Thoracic aorta (tissue), 2 donors: ENCODE results near the gene POLA1. TPM values are rescaled to one million over a fixed set of nuclear protein-coding genes. Genes with fewer than 3 reads are reported as not detected.

ENCODE experiments used
- ATAC-seq: fragments of 150-250 bp; one replicate; pipeline ENCODE4 v1.8.0; 2017; ENCODE audit warnings: low read depth; ENCODE audit not compliant: insufficient number of reproducible peaks, low FRiP score
- DNase-seq: peaks from one replicate; pipeline ENCODE4 v3.0.0-alpha.2; 2020; ENCODE audit warnings: low spot score
- H3K27ac ChIP-seq, 2 donors: fragments of 200-600 bp; sonication (generic); 1 replicate in 1 of 2; 2 replicates in 1 of 2; pipeline ENCODE4 v1.5.1; 2016; ENCODE audit warnings: mild to moderate bottlenecking in 2 of 2, moderate library complexity in 2 of 2
- H3K27me3 ChIP-seq: fragments of 200-600 bp; sonication (generic); replicated peaks from 2 replicates; pipeline ENCODE4 v1.6.0; 2016; ENCODE audit warnings: mild to moderate bottlenecking; ENCODE audit not compliant: insufficient read depth
- H3K36me3 ChIP-seq: fragments of 200-600 bp; sonication (generic); one replicate; pipeline ENCODE4 v1.5.1; 2016
- H3K4me1 ChIP-seq, 2 donors: fragments of 200-600 bp; sonication (generic); 1 replicate in 1 of 2; 2 replicates in 1 of 2; pipeline versions ENCODE4 v1.5.1 to v1.6.0; 2016; ENCODE audit warnings: low read depth in 2 of 2, mild to moderate bottlenecking in 1 of 2; ENCODE audit not compliant: control insufficient read depth in 1 of 2
- H3K4me3 ChIP-seq: fragments of 200-600 bp; sonication (generic); 2 replicates; pipeline ENCODE4 v1.5.1; 2016; ENCODE audit warnings: mild to moderate bottlenecking
- H3K9me3 ChIP-seq: fragments of 200-600 bp; sonication (generic); 2 replicates; pipeline ENCODE4 v1.5.1; 2016
- CTCF ChIP-seq: fragments of 200-600 bp; sonication (generic); IDR thresholded peaks from one replicate; pipeline ENCODE4 v1.5.1; 2019; ENCODE audit warnings: antibody characterized with exemption
- total RNA-seq, 2 donors: library from RNA; depleted of rRNA; stranded (reverse); fragments of >200 nt; gene quantifications; one replicate each; pipeline versions ENCODE4 v1.1.0 to v1.2.3, GENCODE V29; 2016

Gene POLA1
- total RNA-seq, 2 donors from 2014 or later, result 11.6 to 20.6 TPM

GRCh38 chrX:25005382-25006185 lies 311.9 kb downstream of the POLA1 start:
- H3K9me3 ChIP-seq, result no peaks in the 10 kb centered on the region
- TF ChIP-seq CTCF, result no peak
- H3K27me3 ChIP-seq, result peaks cover 6% of the 10 kb centered on the region
- DNase-seq (no peak), ATAC-seq (no peak)
- peaks cover 4 to 21% of the 10 kb centered on the region in 2 donors for H3K4me1 ChIP-seq
- H3K36me3 ChIP-seq, result no peaks in the 10 kb centered on the region
- peak overlapping the region; percentile 42 for H3K4me3 ChIP-seq
- H3K27ac ChIP-seq, result no peak overlapping the region

GRCh38 chrX:25006586-25007058 lies 312.9 kb downstream of the POLA1 start:
- no peak for ATAC-seq
- no peak overlapping the region for H3K27ac ChIP-seq

GRCh38 chrX:25007059-25008053 lies 313.6 kb downstream of the POLA1 start:
- H3K27me3 ChIP-seq, result peaks cover 6% of the 10 kb centered on the region
- no peak overlapping the region for H3K4me3 ChIP-seq
- H3K27ac ChIP-seq, result no peak overlapping the region
- no peak for TF ChIP-seq CTCF
- no peak for DNase-seq
- H3K4me1 ChIP-seq, result peaks cover 4 to 21% of the 10 kb centered on the region in 2 donors
- no peaks in the 10 kb centered on the region for H3K36me3 ChIP-seq
- no peak for ATAC-seq
- H3K9me3 ChIP-seq, result no peaks in the 10 kb centered on the region

More at GRCh38 chrX:25006586-25007058, 312.9 kb downstream of the POLA1 start:
- no peak for TF ChIP-seq CTCF
- no peaks in the 10 kb centered on the region for H3K9me3 ChIP-seq
- H3K4me1 ChIP-seq, result peaks cover 4 to 21% of the 10 kb centered on the region in 2 donors
- no peak overlapping the region for H3K4me3 ChIP-seq
- H3K27me3 ChIP-seq, result peaks cover 6% of the 10 kb centered on the region
- no peak for DNase-seq
- no peaks in the 10 kb centered on the region for H3K36me3 ChIP-seq

- peaks cover 6% of the 10 kb centered on the region for H3K27me3 ChIP-seq
These were observed 315.7 kb downstream of the POLA1 start for GRCh38 chrX:25009407-25009806.

More at GRCh38 chrX:25009407-25009806, 315.7 kb downstream of the POLA1 start:
- DNase-seq, result no peak
- no peak overlapping the region for H3K4me3 ChIP-seq
- no peak for TF ChIP-seq CTCF
- H3K36me3 ChIP-seq, result no peaks in the 10 kb centered on the region
- no peak overlapping the region for H3K27ac ChIP-seq
- no peak for ATAC-seq
- H3K9me3 ChIP-seq, result no peaks in the 10 kb centered on the region
- peaks cover 4 to 28% of the 10 kb centered on the region in 2 donors for H3K4me1 ChIP-seq
